Smooth muscle cell (in vitro differentiated cells): ENCODE data around the gene KIF6. TPM values are rescaled to one million over a fixed set of nuclear protein-coding genes. Genes with fewer than 3 reads are reported as not detected.
A peak's percentile ranks its signal among the peaks of the same experiment; 100 is the strongest.

Source experiments
- DNase-seq: peaks from one replicate; lab custom pipeline; 2025; ENCODE audit not compliant: unreplicated experiment; lab: John Stamatoyannopoulos, UW
- H2AFZ ChIP-seq: fragments of 200-600 bp; sonication (generic); 2 replicates; pipeline ENCODE4 v1.6.0; 2016; ENCODE audit warnings: antibody characterized with exemption, low read depth, mild to moderate bottlenecking
- H3F3A ChIP-seq: fragments of 200-600 bp; sonication (generic); 2 replicates; pipeline ENCODE4 v1.6.0; 2017; ENCODE audit warnings: antibody characterized with exemption, low read depth
- H3K27ac ChIP-seq: fragments of 200-600 bp; sonication (generic); 2 replicates; pipeline ENCODE4 v1.5.1; 2016; ENCODE audit warnings: low read depth, mild to moderate bottlenecking
- H3K27me3 ChIP-seq: fragments of 200-600 bp; sonication (generic); 2 replicates; pipeline ENCODE4 v1.6.1; 2016; ENCODE audit warnings: low read depth, mild to moderate bottlenecking
- H3K36me3 ChIP-seq: fragments of 200-600 bp; sonication (generic); 2 replicates; pipeline ENCODE4 v1.5.1; 2016; ENCODE audit warnings: low read depth
- H3K4me1 ChIP-seq: fragments of 200-600 bp; sonication (generic); 2 replicates; pipeline ENCODE4 v1.5.1; 2016; ENCODE audit warnings: low read depth
- H3K4me2 ChIP-seq: fragments of 200-600 bp; sonication (generic); 2 replicates; pipeline ENCODE4 v1.6.0; 2016; ENCODE audit warnings: mild to moderate bottlenecking
- H3K4me3 ChIP-seq: fragments of 200-600 bp; sonication (generic); 2 replicates; pipeline ENCODE4 v1.5.1; 2016; ENCODE audit warnings: mild to moderate bottlenecking
- H3K79me2 ChIP-seq: fragments of 200-600 bp; sonication (generic); 2 replicates; pipeline ENCODE4 v1.6.0; 2016; ENCODE audit warnings: low read depth, mild to moderate bottlenecking
- H3K9ac ChIP-seq: fragments of 200-600 bp; sonication (generic); 2 replicates; pipeline ENCODE4 v1.6.0; 2016; ENCODE audit warnings: low read depth
- H3K9me3 ChIP-seq: fragments of 200-600 bp; sonication (generic); replicated peaks from 2 replicates; pipeline ENCODE4 v1.5.1; 2016; ENCODE audit warnings: low read depth
- H4K20me1 ChIP-seq: fragments of 200-600 bp; sonication (generic); 2 replicates; pipeline ENCODE4 v1.6.0; 2016; ENCODE audit warnings: low read depth
- WGBS: methylation state at CpG from one replicate; pipeline ENCODE4 v1.1.7; 2016; ENCODE audit warnings: low lambda C conversion rate; 5-methylcytosine and 5-hydroxymethylcytosine counted together
- polyA plus RNA-seq: library from polyadenylated mRNA; unstranded; fragments of >200 nt; fragmentation: Nextera tagmentation; extraction: Ambion mirVana; gene quantifications from 2 replicates; pipeline ENCODE4 v1.2.1, GENCODE V29; 2016
- total RNA-seq: library from RNA; depleted of rRNA; stranded (reverse); fragments of >200 nt; gene quantifications from 2 replicates; pipeline ENCODE4 v1.2.3, GENCODE V29; 2014
- TF ChIP-seq, protein P1 (sequence below): fragments of 200-600 bp; sonication (generic); IDR thresholded peaks from 2 replicates; pipeline ENCODE4 v1.5.1; 2017; ENCODE audit warnings: borderline replicate concordance, mild to moderate bottlenecking, antibody characterized with exemption; ENCODE audit not compliant: insufficient read depth, poor library complexity, severe bottlenecking

The KIF6 gene
- total and polyA plus RNA-seq, 2 experiments from 2014 or later, result 1.1 to 1.5 TPM

DNA sequence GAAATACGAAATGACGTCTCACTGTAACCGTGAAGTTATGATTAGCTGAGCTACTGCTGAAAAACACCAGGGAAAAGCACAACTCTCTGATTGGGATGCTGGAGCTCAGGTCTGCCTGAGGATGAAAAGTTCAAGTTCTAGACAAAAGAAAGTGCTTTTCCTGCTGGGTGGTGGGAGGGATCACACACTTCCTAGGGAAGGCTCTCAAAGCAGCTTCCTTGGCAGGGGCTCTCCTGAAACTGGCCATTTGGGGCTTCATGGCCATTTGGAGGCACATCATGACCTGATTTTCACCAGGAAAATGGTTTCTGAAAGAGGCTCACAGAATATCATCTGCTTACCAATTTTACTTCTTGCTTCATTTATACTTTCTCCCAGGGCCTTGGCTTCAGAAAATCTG, 305.6 kb downstream of the KIF6 start:
- no peaks in the 10 kb centered on the region for H3K36me3 ChIP-seq
- no peaks in the 10 kb centered on the region for H3K79me2 ChIP-seq
- H3K4me3 ChIP-seq, result no peak overlapping the region
- no peak overlapping the region for H3K4me2 ChIP-seq
- H3K9ac ChIP-seq, result no peak overlapping the region
- WGBS, result 93% methylated on average over 3 of the region's 3 CpGs
- TF ChIP-seq, protein P1, sequence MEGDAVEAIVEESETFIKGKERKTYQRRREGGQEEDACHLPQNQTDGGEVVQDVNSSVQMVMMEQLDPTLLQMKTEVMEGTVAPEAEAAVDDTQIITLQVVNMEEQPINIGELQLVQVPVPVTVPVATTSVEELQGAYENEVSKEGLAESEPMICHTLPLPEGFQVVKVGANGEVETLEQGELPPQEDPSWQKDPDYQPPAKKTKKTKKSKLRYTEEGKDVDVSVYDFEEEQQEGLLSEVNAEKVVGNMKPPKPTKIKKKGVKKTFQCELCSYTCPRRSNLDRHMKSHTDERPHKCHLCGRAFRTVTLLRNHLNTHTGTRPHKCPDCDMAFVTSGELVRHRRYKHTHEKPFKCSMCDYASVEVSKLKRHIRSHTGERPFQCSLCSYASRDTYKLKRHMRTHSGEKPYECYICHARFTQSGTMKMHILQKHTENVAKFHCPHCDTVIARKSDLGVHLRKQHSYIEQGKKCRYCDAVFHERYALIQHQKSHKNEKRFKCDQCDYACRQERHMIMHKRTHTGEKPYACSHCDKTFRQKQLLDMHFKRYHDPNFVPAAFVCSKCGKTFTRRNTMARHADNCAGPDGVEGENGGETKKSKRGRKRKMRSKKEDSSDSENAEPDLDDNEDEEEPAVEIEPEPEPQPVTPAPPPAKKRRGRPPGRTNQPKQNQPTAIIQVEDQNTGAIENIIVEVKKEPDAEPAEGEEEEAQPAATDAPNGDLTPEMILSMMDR, result no peak
- H3K27ac ChIP-seq, result no peak overlapping the region
- no peak for DNase-seq
- H3K9me3 ChIP-seq, result no peaks in the 10 kb centered on the region
- peaks cover 6% of the 10 kb centered on the region for H3K4me1 ChIP-seq
- H2AFZ ChIP-seq, result no peak overlapping the region
- H3K27me3 ChIP-seq, result no peaks in the 10 kb centered on the region
- peaks cover 4% of the 10 kb centered on the region for H3F3A ChIP-seq
- H4K20me1 ChIP-seq, result no peaks in the 10 kb centered on the region

GRCh38 chr6:39417440-39417839, 307.8 kb downstream of the KIF6 start:
- Histone ChIP-seq H3K79me2 (no peaks in the 10 kb centered on the region), H3K9me3 (no peaks in the 10 kb centered on the region), H3K36me3 (no peaks in the 10 kb centered on the region), H2AFZ (no peak overlapping the region), H3F3A (peaks cover 4% of the 10 kb centered on the region), H4K20me1 (no peaks in the 10 kb centered on the region), H3K4me2 (no peak overlapping the region), H3K4me3 (no peak overlapping the region), H3K4me1 (peaks cover 6% of the 10 kb centered on the region), H3K27ac (peak overlapping the region; percentile 78), H3K27me3 (no peaks in the 10 kb centered on the region), H3K9ac (no peak overlapping the region)
- 92% methylated on average over 2 of the region's 2 CpGs for WGBS
- DNase-seq, result no peak
- TF ChIP-seq, protein P1, result no peak

DNA sequence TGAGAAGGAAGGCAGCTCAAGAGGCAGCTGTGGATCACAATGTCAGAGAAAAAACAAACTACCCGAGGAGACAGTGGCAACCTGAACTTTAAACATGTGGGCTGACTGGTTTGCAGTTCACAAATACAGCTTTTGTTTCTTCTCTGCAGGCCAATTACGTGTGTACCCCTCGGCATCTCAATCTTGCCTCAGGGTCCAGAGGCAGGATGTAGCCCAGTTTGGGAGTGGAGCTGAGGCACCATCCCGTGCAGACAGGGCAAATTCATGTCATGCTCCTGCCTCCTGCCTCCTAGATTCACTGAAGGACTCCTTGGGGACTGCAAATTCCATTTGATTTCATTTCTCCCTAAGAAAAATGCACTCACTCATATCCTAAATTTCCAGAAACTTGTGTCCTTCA, 308.5 kb downstream of the KIF6 start:
- H3K27ac ChIP-seq, result peak overlapping the region; percentile 78
- DNase-seq, result no peak
- H4K20me1 ChIP-seq, result no peaks in the 10 kb centered on the region
- no peaks in the 10 kb centered on the region for H3K79me2 ChIP-seq
- H3K4me2 ChIP-seq, result no peak overlapping the region
- H3K4me3 ChIP-seq, result no peak overlapping the region
- H3K27me3 ChIP-seq, result no peaks in the 10 kb centered on the region
- 24% methylated on average over 4 of the region's 4 CpGs for WGBS
- peak overlapping the region; percentile 4 for H3K9ac ChIP-seq
- H3K36me3 ChIP-seq, result no peaks in the 10 kb centered on the region
- H3K4me1 ChIP-seq, result peaks cover 6% of the 10 kb centered on the region
- TF ChIP-seq, protein P1, result no peak
- no peak overlapping the region for H2AFZ ChIP-seq
- H3K9me3 ChIP-seq, result no peaks in the 10 kb centered on the region
- H3F3A ChIP-seq, result peaks cover 4% of the 10 kb centered on the region

GRCh38 chr6:39416026-39416425, 309.2 kb downstream of the KIF6 start:
- H3K36me3 ChIP-seq, result no peaks in the 10 kb centered on the region
- H3K4me2 ChIP-seq, result no peak overlapping the region
- no peak for DNase-seq
- H3K9ac ChIP-seq, result peak overlapping the region; percentile 4
- TF ChIP-seq, protein P1, result no peak
- peaks cover 6% of the 10 kb centered on the region for H3K4me1 ChIP-seq
- H3K27ac ChIP-seq, result peak overlapping the region; percentile 78
- H3K79me2 ChIP-seq, result no peaks in the 10 kb centered on the region
- no peaks in the 10 kb centered on the region for H3K27me3 ChIP-seq
- no peak overlapping the region for H3K4me3 ChIP-seq
- no peak overlapping the region for H2AFZ ChIP-seq
- no peaks in the 10 kb centered on the region for H3K9me3 ChIP-seq
- peaks cover 4% of the 10 kb centered on the region for H3F3A ChIP-seq
- H4K20me1 ChIP-seq, result no peaks in the 10 kb centered on the region
- 92% methylated on average over 3 of the region's 3 CpGs for WGBS
